HEK293 (cell line): ENCODE data around the gene IFT52.

Source experiments
- CTCF ChIA-PET: fragments of 350-600 bp; formaldehyde crosslinking; extraction: SDS; loops from one replicate; lab custom pipeline; 2021; ENCODE audit warnings: antibody characterized with exemption; lab: Yijun Ruan, JAX
- POLR2A ChIA-PET: fragments of 300-600 bp; formaldehyde crosslinking; extraction: SDS; loops from one replicate; lab custom pipeline; 2020; ENCODE audit warnings: antibody characterized with exemption, inconsistent platforms; lab: Yijun Ruan, JAX
- H3K27ac ChIP-seq: fragments of 200-500 bp; sonication (Bioruptor generic); 2 replicates; pipeline ENCODE4 v1.5.1; 2014; ENCODE audit warnings: low read depth, low read length, control low read depth, inconsistent platforms; ENCODE audit errors: extremely low read depth
- H3K36me3 ChIP-seq, 2 experiments: fragments of 200-500 bp in 1 of 2; sonication (Bioruptor generic) in 1 of 2; 1 replicate in 1 of 2; 2 replicates in 1 of 2; pipeline ENCODE4 v1.5.1; 2014 to 2017; ENCODE audit warnings: inconsistent platforms in 2 of 2, low read length in 2 of 2; ENCODE audit not compliant: control insufficient read depth in 2 of 2, insufficient read depth in 1 of 2
- H3K4me1 ChIP-seq: fragments of 200-500 bp; sonication (Bioruptor generic); 2 replicates; pipeline ENCODE4 v1.5.1; 2014; ENCODE audit warnings: mild to moderate bottlenecking, low read length, inconsistent platforms; ENCODE audit not compliant: control insufficient read depth, insufficient read depth
- H3K4me3 ChIP-seq: 2 replicates; pipeline ENCODE4 v1.5.1; 2011; ENCODE audit warnings: low read depth, mild to moderate bottlenecking, control low read depth, low read length, moderate library complexity
- H3K9me3 ChIP-seq: fragments of 200-500 bp; sonication (Bioruptor generic); 2 replicates; pipeline ENCODE4 v1.5.1; 2014; ENCODE audit warnings: low read depth, low read length, inconsistent platforms; ENCODE audit not compliant: control insufficient read depth, insufficient read depth
- ATF2 ChIP-seq: fragments of 450-650 bp; formaldehyde crosslinking; IDR thresholded peaks from 2 replicates; pipeline ENCODE4 v1.5.1; 2016; ENCODE audit warnings: missing biosample characterization, missing genetic modification characterization, low read depth
- HOXA7 ChIP-seq: sonication (generic); formaldehyde crosslinking; IDR thresholded peaks from 2 replicates; pipeline ENCODE4 v1.8.1; 2022; ENCODE audit warnings: missing genetic modification reagents, borderline replicate concordance
- KLF10 ChIP-seq: fragments of 450-650 bp; IDR thresholded peaks from 2 replicates; pipeline ENCODE4 v1.5.1; 2018; ENCODE audit warnings: missing biosample characterization, mild to moderate bottlenecking, missing genetic modification characterization
- PRDM1 ChIP-seq: fragments of 450-650 bp; formaldehyde crosslinking; IDR thresholded peaks from 2 replicates; pipeline ENCODE4; 2016; ENCODE audit warnings: missing biosample characterization, missing genetic modification characterization
- SP7 ChIP-seq: fragments of 450-650 bp; formaldehyde crosslinking; IDR thresholded peaks from 2 replicates; pipeline ENCODE4 v1.5.1; 2016; ENCODE audit warnings: missing biosample characterization, missing genetic modification characterization
- ZFHX2 ChIP-seq: fragments of 450-650 bp; formaldehyde crosslinking; conservative IDR thresholded peaks from 2 replicates; pipeline ENCODE4 v1.5.1; 2016; ENCODE audit warnings: missing biosample characterization, missing genetic modification characterization
- ZFP3 ChIP-seq: fragments of 450-650 bp; formaldehyde crosslinking; IDR thresholded peaks from 2 replicates; pipeline ENCODE4 v1.5.1; 2016; ENCODE audit warnings: low read depth, missing biosample characterization, missing genetic modification characterization
- ZNF140 ChIP-seq: fragments of 450-650 bp; formaldehyde crosslinking; IDR thresholded peaks from 2 replicates; pipeline ENCODE4 v1.5.1; 2016; ENCODE audit warnings: missing biosample characterization, missing genetic modification characterization
- ZNF169 ChIP-seq: fragments of 450-650 bp; formaldehyde crosslinking; IDR thresholded peaks from 2 replicates; pipeline ENCODE4 v1.5.1; 2016; ENCODE audit warnings: missing biosample characterization, missing genetic modification characterization
- ZNF211 ChIP-seq: fragments of 450-650 bp; formaldehyde crosslinking; IDR thresholded peaks from 2 replicates; pipeline ENCODE4 v1.5.1; 2016; ENCODE audit warnings: low read depth, missing biosample characterization, missing genetic modification characterization
- ZNF214 ChIP-seq: fragments of 450-650 bp; formaldehyde crosslinking; IDR thresholded peaks from 2 replicates; pipeline ENCODE4 v1.5.1; 2017; ENCODE audit warnings: missing biosample characterization, mild to moderate bottlenecking, missing genetic modification characterization, borderline replicate concordance
- ZNF24 ChIP-seq: fragments of 450-650 bp; formaldehyde crosslinking; IDR thresholded peaks from 2 replicates; pipeline ENCODE4 v1.5.1; 2016; ENCODE audit warnings: missing biosample characterization, missing genetic modification characterization
- ZNF354C ChIP-seq: fragments of 450-650 bp; formaldehyde crosslinking; IDR thresholded peaks from 2 replicates; pipeline ENCODE4 v1.5.1; 2016; ENCODE audit warnings: missing biosample characterization, missing genetic modification characterization, low read depth, borderline replicate concordance
- ZNF529 ChIP-seq: fragments of 450-650 bp; formaldehyde crosslinking; IDR thresholded peaks from 2 replicates; pipeline ENCODE4 v1.5.1; 2017; ENCODE audit warnings: missing genetic modification characterization, missing biosample characterization; ENCODE audit not compliant: insufficient replicate concordance
- ZNF704 ChIP-seq: fragments of 450-650 bp; formaldehyde crosslinking; IDR thresholded peaks from 2 replicates; pipeline ENCODE4 v1.5.1; 2016; ENCODE audit warnings: missing biosample characterization, missing genetic modification characterization
- ZNF843 ChIP-seq: fragments of 450-650 bp; formaldehyde crosslinking; IDR thresholded peaks from 2 replicates; pipeline ENCODE4 v1.5.1; 2016; ENCODE audit warnings: missing biosample characterization, missing genetic modification characterization

The IFT52 gene

DNA sequence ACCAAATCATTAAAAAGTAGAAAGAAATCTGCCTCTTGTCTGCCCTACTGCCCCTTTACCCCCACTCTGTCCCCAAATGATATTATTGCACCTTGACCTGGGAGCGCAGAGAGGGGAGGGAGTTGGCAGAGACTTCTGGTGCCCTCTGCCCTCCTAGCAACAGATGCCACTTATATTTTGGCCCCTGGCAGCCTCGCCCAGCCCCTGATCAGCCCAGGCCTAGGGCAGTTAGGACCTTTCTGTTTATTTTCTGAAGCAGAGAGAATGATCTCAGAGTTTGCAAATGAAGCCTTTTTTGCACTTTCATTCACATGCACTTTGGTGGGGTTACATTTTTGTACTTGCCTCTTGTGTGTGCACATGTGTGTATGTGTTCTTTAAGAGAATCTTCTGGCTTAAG is 40.3 kb upstream of the IFT52 start:
- Histone ChIP-seq H3K36me3 (peaks cover 0 to 25% of the 10 kb centered on the region in 2 experiments; a peak in 1 of 3 replicates), H3K4me1 (no peaks in the 10 kb centered on the region), H3K4me3 (no peak overlapping the region), H3K27ac (no peak overlapping the region), H3K9me3 (no peaks in the 10 kb centered on the region)
- TF ChIP-seq ZNF843 (no peak), ZNF704 (tag by site-specific recombination) (no peak), PRDM1 (tag by site-specific recombination) (no peak)
- ChIA-PET CTCF (interaction anchor here (1.9 kb wide), 1 partner anchor 13 kb away, joined by 9 read pairs; no protein-coding TSS in a partner anchor), POLR2A (no interaction called here)

DNA sequence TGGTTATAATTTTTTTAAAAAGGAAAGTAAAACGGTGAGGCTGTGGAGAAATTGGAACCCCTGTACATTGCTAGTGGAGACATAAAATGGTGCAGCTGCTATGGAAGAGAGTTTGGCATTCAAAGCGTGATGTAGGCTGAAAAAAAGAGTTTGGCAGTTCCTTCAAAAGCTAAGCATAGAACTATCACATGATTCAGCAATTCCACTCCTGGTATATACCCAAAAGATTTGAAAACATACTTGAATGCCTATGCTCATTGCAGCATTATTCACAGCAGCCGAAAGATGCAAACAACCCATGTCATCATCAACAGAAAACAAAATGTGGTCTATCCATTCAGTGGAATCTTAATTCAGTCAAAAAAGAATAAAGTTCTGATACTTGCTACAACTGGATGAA is 36.4 kb upstream of the IFT52 start:
- Histone ChIP-seq H3K36me3 (peaks cover 0 to 4% of the 10 kb centered on the region in 2 experiments; a peak in 1 of 3 replicates), H3K4me1 (no peaks in the 10 kb centered on the region), H3K9me3 (no peaks in the 10 kb centered on the region), H3K4me3 (no peak overlapping the region), H3K27ac (no peak overlapping the region)
- TF ChIP-seq SP7 (tag by site-specific recombination) = no peak
- no peak for TF ChIP-seq ZNF24 (tag by site-specific recombination)
- TF ChIP-seq HOXA7 (CRISPR knock-in tag) = no peak
- TF ChIP-seq ZNF140 = peak; percentile 65
- no peak for TF ChIP-seq KLF10 (tag by site-specific recombination)
- POLR2A ChIA-PET = no interaction called here
- CTCF ChIA-PET = interaction anchor here (0.6 kb wide), 1 partner anchor 137 kb away, joined by 3 read pairs; no protein-coding TSS in a partner anchor

DNA sequence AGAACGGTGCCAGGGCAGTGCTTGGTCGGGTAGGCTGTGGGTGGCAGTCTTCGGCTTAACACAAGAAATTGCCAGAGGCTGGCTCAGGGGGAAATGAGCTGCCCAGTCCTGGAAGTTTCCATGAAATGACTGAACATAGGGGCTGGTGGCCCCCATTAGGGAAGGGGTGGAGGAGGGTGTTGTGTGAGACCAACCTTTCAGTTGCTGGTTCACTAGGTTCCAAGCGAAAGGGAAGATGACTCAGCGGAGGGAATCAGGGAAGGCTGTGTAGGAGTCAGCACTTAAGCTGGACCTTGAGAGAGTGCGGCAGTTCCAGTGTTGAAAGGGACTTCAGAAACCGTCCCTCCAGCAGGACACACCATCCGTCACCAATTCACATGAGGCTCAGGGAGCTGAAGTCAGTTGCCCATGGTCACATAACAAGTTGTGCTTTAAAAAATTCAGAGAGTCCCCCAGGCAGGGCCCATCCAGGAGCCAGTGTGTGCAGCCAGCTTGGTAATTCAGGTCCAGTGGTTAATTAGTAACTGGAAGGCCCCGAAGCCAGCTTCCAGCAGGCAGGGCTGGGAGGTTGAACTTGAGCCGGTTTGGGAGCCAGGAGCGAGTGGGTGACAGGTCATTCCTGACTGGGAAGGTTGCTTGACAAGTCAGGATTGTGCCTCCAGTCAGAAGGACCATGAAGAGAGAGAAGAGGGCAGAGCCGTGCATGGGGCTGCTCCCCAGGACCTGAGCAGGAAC is 32.2 kb upstream of the IFT52 start, which contains the start of gene SGK2:
Gene SGK2 (plus strand): TSS at position 616 of the 735 bp plus-strand sequence. CDS start 7,469 bp downstream, outside the sequence.
- H3K27ac ChIP-seq = no peak within 1 kb of the TSS
- no peaks in the 10 kb centered on the region for H3K36me3 ChIP-seq
- H3K4me3 ChIP-seq = no peak within 1 kb of the TSS
- CTCF ChIA-PET = interaction anchor here (0.5 to 0.9 kb wide), 3 partner anchors 16 to 217 kb away, joined by 3 read pairs; no protein-coding TSS in a partner anchor
- TF ChIP-seq ZNF169 = no peak
- no peak for TF ChIP-seq ZNF214 (tag by site-specific recombination)
- no peak for TF ChIP-seq ZNF529 (tag by site-specific recombination)
- TF ChIP-seq ZFHX2 = peak; percentile 14; the same call in 1 of the 2 replicates
- no peak for TF ChIP-seq ZNF354C (tag by site-specific recombination)
- H3K4me1 ChIP-seq = no peaks in the 10 kb centered on the region
- POLR2A ChIA-PET = no interaction called here
- no peaks in the 10 kb centered on the region for H3K9me3 ChIP-seq

GRCh38 chr20:43559147-43559987 is 31.4 kb upstream of the IFT52 start:
- ChIA-PET POLR2A (no interaction called here), CTCF (interaction anchor here (0.5 to 1.5 kb wide), 5 partner anchors 17 to 610 kb away, joined by 3 to 4 read pairs (median 3); no protein-coding TSS in a partner anchor)
- no peaks in the 10 kb centered on the region for H3K4me1 ChIP-seq
- H3K27ac ChIP-seq = no peak overlapping the region
- no peak overlapping the region for H3K4me3 ChIP-seq
- TF ChIP-seq ZNF354C (tag by site-specific recombination) (no peak), ZNF211 (tag by site-specific recombination) (no peak), ZFP3 (tag by site-specific recombination) (no peak), PRDM1 (tag by site-specific recombination) (peak; percentile 49), ATF2 (0 out of 2 replicates have a peak, but pooled peaks have one; percentile 19)
- H3K9me3 ChIP-seq = no peaks in the 10 kb centered on the region
- no peaks in the 10 kb centered on the region for H3K36me3 ChIP-seq
